Liver (tissue), 9 donors: ENCODE results near the gene CFAP45. TPM values are rescaled to one million over a fixed set of nuclear protein-coding genes. Genes with fewer than 3 reads are reported as not detected.

ENCODE experiments used
- DNase-seq: peaks from one replicate; pipeline ENCODE4 v3.0.0-alpha.2; 2017; ENCODE audit warnings: low spot score
- H3K27ac ChIP-seq, 2 donors: one replicate each; pipeline ENCODE4 v1.7.0; 2013; ENCODE audit warnings: inconsistent platforms in 2 of 2, low read length in 2 of 2, control low read depth in 1 of 2, low read depth in 1 of 2, mild to moderate bottlenecking in 1 of 2
- H3K27me3 ChIP-seq, 4 donors: one replicate each; pipeline versions ENCODE4 v1.6.1 to v1.7.0; 2013; ENCODE audit warnings: low read length in 3 of 4, inconsistent platforms in 1 of 4, mild to moderate bottlenecking in 1 of 4, moderate library complexity in 1 of 4; ENCODE audit not compliant: control insufficient read depth in 4 of 4, insufficient read depth in 4 of 4
- H3K36me3 ChIP-seq, 4 donors: one replicate each; pipeline versions ENCODE4 v1.6.1 to v1.7.0; 2013; ENCODE audit warnings: low read length in 3 of 4, mild to moderate bottlenecking in 3 of 4, low read depth in 1 of 4, moderate library complexity in 1 of 4; ENCODE audit not compliant: control insufficient read depth in 4 of 4, insufficient read depth in 3 of 4
- H3K4me1 ChIP-seq, 4 donors: one replicate each; pipeline versions ENCODE4 v1.6.1 to v1.7.0; 2013; ENCODE audit warnings: low read length in 3 of 4, mild to moderate bottlenecking in 3 of 4, moderate library complexity in 1 of 4; ENCODE audit not compliant: control insufficient read depth in 4 of 4, insufficient read depth in 4 of 4
- H3K4me3 ChIP-seq, 3 donors: one replicate each; pipeline versions ENCODE4 v1.6.1 to v1.7.0; 2013; ENCODE audit warnings: low read length in 3 of 3, control low read depth in 1 of 3, low read depth in 1 of 3, mild to moderate bottlenecking in 1 of 3
- H3K9ac ChIP-seq, 2 donors: one replicate each; pipeline ENCODE4 v1.7.0; 2013; ENCODE audit warnings: low read length in 2 of 2, mild to moderate bottlenecking in 2 of 2, moderate library complexity in 2 of 2, control low read depth in 1 of 2, low read depth in 1 of 2
- H3K9me3 ChIP-seq, 4 donors: one replicate each; pipeline versions ENCODE4 v1.6.1 to v1.7.0; 2013; ENCODE audit warnings: low read length in 3 of 4; ENCODE audit not compliant: control insufficient read depth in 4 of 4
- EGR1 ChIP-seq, 2 donors: IDR thresholded peaks; 2 replicates each; pipeline ENCODE4 v1.6.1; 2016 to 2018; ENCODE audit warnings: antibody characterized with exemption in 2 of 2, low read depth in 2 of 2
- FOXA1 ChIP-seq: IDR thresholded peaks from 2 replicates; pipeline ENCODE4 v1.6.1; 2016; ENCODE audit warnings: antibody characterized with exemption
- FOXA2 ChIP-seq: IDR thresholded peaks from 2 replicates; pipeline ENCODE4 v1.6.1; 2016; ENCODE audit warnings: antibody characterized with exemption
- GABPA ChIP-seq, 2 donors: IDR thresholded peaks in 1 of 2; conservative IDR thresholded peaks in 1 of 2; 2 replicates each; pipeline ENCODE4 v1.6.1; 2016; ENCODE audit warnings: antibody characterized with exemption in 2 of 2, mild to moderate bottlenecking in 1 of 2, moderate library complexity in 1 of 2
- HNF4A ChIP-seq, 2 donors: conservative IDR thresholded peaks; 2 replicates each; pipeline ENCODE4 v1.6.1; 2016; ENCODE audit warnings: antibody characterized with exemption in 2 of 2, mild to moderate bottlenecking in 2 of 2
- NR2F2 ChIP-seq: IDR thresholded peaks from 2 replicates; pipeline ENCODE4 v1.6.1; 2016; ENCODE audit warnings: antibody characterized with exemption
- RAD21 ChIP-seq, 2 donors: IDR thresholded peaks; 2 replicates each; pipeline ENCODE4 v1.6.1; 2016; ENCODE audit warnings: antibody characterized with exemption in 2 of 2, mild to moderate bottlenecking in 2 of 2
- REST ChIP-seq: IDR thresholded peaks from 2 replicates; pipeline ENCODE4 v1.6.1; 2016; ENCODE audit warnings: antibody characterized with exemption, mild to moderate bottlenecking
- RXRA ChIP-seq, 2 donors: IDR thresholded peaks; 2 replicates each; pipeline ENCODE4 v1.6.1; 2017 to 2018; ENCODE audit warnings: antibody characterized with exemption in 2 of 2, mild to moderate bottlenecking in 1 of 2
- SP1 ChIP-seq: IDR thresholded peaks from 2 replicates; pipeline ENCODE4 v1.6.1; 2018; ENCODE audit warnings: antibody characterized with exemption, mild to moderate bottlenecking
- TAF1 ChIP-seq: conservative IDR thresholded peaks from 2 replicates; pipeline ENCODE4 v1.6.1; 2016; ENCODE audit warnings: antibody characterized with exemption, mild to moderate bottlenecking
- YY1 ChIP-seq: IDR thresholded peaks from 2 replicates; pipeline ENCODE4 v1.6.1; 2016; ENCODE audit warnings: antibody characterized with exemption, mild to moderate bottlenecking
- WGBS: extraction: QIAGEN DNeasy Blood & Tissue Kit; methylation state at CpG from one replicate; pipeline ENCODE4 v1.1.7; 2013; 5-methylcytosine and 5-hydroxymethylcytosine counted together
- polyA plus RNA-seq, 2 donors: library from polyadenylated mRNA; stranded (reverse) in 1 of 2; unstranded in 1 of 2; fragments of 200-250 nt in 1 of 2; fragments of >200 nt in 1 of 2; fragmentation: Nextera tagmentation in 1 of 2; extraction: Ambion mirVana in 1 of 2; gene quantifications; one replicate each; pipeline versions ENCODE4 v1.2.1 to v1.2.3, GENCODE V29; 2013 to 2015
- total RNA-seq, 2 donors: library from RNA; depleted of rRNA; stranded (reverse); fragments of >200 nt; gene quantifications; one replicate each; pipeline ENCODE4 v1.2.3, GENCODE V29; 2014
- TF ChIP-seq, protein P1 (sequence below): IDR thresholded peaks from 2 replicates; pipeline ENCODE4 v1.6.1; 2016; ENCODE audit warnings: antibody characterized with exemption
- TF ChIP-seq, protein P2 (sequence below): IDR thresholded peaks from 2 replicates; pipeline ENCODE4 v1.6.1; 2016; ENCODE audit warnings: antibody characterized with exemption
- TF ChIP-seq, protein P3 (sequence below): fragments of 150-350 bp; IDR thresholded peaks from 2 replicates; pipeline ENCODE4 v1.5.1; 2017; ENCODE audit warnings: improper control_type of control experiment, low read depth, low read length; ENCODE audit not compliant: missing input control
- donor health status: healthy.
- donor health status: healthy.
- donor health status: healthy.
- donor health status: healthy.
- donor health status: healthy.

CFAP45 gene
- total and polyA plus RNA-seq, 4 donors = 0.03 to 0.24 TPM; not detected in 2

- no peak for TF ChIP-seq GABPA (IDR thresholded peaks at IDR 0.05 in 1 of 2, conservative IDR thresholded peaks at IDR 0.05 in 1 of 2)
- TF ChIP-seq, protein P1, sequence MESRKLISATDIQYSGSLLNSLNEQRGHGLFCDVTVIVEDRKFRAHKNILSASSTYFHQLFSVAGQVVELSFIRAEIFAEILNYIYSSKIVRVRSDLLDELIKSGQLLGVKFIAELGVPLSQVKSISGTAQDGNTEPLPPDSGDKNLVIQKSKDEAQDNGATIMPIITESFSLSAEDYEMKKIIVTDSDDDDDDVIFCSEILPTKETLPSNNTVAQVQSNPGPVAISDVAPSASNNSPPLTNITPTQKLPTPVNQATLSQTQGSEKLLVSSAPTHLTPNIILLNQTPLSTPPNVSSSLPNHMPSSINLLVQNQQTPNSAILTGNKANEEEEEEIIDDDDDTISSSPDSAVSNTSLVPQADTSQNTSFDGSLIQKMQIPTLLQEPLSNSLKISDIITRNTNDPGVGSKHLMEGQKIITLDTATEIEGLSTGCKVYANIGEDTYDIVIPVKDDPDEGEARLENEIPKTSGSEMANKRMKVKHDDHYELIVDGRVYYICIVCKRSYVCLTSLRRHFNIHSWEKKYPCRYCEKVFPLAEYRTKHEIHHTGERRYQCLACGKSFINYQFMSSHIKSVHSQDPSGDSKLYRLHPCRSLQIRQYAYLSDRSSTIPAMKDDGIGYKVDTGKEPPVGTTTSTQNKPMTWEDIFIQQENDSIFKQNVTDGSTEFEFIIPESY = no peak
These were observed 35.3 kb upstream of the CFAP45 start (continued) for GRCh38 chr1:159935305-159935704.

- H3K27ac ChIP-seq = no peak overlapping the region
These were observed 34.4 kb upstream of the CFAP45 start for GRCh38 chr1:159934136-159935039.

DNA sequence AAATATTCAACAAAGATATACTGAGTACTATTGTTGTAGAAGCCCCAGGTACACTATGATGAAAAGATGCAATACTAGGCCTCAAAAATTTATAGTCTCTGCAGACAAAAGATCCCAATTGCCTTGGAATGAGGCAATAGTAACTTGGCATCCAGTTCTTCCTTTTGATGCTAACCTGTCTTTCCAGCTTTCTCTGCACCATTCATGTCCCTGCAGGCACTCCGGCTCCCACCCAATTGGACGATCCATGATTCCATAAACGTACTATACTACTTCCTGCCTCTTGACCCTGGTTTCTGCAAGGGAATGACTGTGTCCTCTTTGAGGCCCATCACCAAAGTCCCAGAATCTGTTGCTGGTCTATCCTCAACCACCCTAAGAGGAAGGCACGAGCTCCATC is 33.4 kb upstream of the CFAP45 start:
- Histone ChIP-seq H3K9me3 (no peaks in the 10 kb centered on the region), H3K36me3 (peaks cover 0 to 30% (median 13%) of the 10 kb centered on the region in 4 donors), H3K9ac (no peak overlapping the region), H3K4me1 (peaks cover 4 to 21% (median 14%) of the 10 kb centered on the region in 4 donors), H3K4me3 (no peak overlapping the region), H3K27ac (no peak overlapping the region), H3K27me3 (no peaks in the 10 kb centered on the region)
- DNase-seq = no peak
- WGBS = 91% methylated on average over 4 of the region's 4 CpGs
- TF ChIP-seq NR2F2 (no peak), REST (no peak), FOXA1 (no peak)
- TF ChIP-seq, protein P2, sequence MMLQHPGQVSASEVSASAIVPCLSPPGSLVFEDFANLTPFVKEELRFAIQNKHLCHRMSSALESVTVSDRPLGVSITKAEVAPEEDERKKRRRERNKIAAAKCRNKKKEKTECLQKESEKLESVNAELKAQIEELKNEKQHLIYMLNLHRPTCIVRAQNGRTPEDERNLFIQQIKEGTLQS = no peak
- TF ChIP-seq, protein P3, sequence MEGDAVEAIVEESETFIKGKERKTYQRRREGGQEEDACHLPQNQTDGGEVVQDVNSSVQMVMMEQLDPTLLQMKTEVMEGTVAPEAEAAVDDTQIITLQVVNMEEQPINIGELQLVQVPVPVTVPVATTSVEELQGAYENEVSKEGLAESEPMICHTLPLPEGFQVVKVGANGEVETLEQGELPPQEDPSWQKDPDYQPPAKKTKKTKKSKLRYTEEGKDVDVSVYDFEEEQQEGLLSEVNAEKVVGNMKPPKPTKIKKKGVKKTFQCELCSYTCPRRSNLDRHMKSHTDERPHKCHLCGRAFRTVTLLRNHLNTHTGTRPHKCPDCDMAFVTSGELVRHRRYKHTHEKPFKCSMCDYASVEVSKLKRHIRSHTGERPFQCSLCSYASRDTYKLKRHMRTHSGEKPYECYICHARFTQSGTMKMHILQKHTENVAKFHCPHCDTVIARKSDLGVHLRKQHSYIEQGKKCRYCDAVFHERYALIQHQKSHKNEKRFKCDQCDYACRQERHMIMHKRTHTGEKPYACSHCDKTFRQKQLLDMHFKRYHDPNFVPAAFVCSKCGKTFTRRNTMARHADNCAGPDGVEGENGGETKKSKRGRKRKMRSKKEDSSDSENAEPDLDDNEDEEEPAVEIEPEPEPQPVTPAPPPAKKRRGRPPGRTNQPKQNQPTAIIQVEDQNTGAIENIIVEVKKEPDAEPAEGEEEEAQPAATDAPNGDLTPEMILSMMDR = no peak

More at GRCh38 chr1:159934136-159935039, 34.4 kb upstream of the CFAP45 start:
- peaks cover 0 to 24% (median 11%) of the 10 kb centered on the region in 4 donors for H3K36me3 ChIP-seq
- 94% methylated on average over 14 of the region's 14 CpGs for WGBS
- no peak overlapping the region for H3K9ac ChIP-seq
- peaks cover 4 to 24% (median 16%) of the 10 kb centered on the region in 4 donors for H3K4me1 ChIP-seq
- TF ChIP-seq RAD21 (IDR thresholded peaks at IDR 0.05) (no peak), EGR1 (IDR thresholded peaks at IDR 0.05; ENCODE audit: low read depth in 2 of 2) (no peak), REST (no peak), YY1 (no peak), GABPA (IDR thresholded peaks at IDR 0.05 in 1 of 2, conservative IDR thresholded peaks at IDR 0.05 in 1 of 2) (no peak), TAF1 (no peak), HNF4A (conservative IDR thresholded peaks at IDR 0.05) (no peak), RXRA (IDR thresholded peaks at IDR 0.05) (no peak), FOXA2 (no peak), SP1 (no peak)
- TF ChIP-seq, protein P2 = no peak
- H3K9me3 ChIP-seq = no peaks in the 10 kb centered on the region
- H3K27me3 ChIP-seq = no peaks in the 10 kb centered on the region
- no peak overlapping the region for H3K4me3 ChIP-seq
- no peak for DNase-seq
